ENCODE results near the gene PTGS1. TPM values are rescaled to one million over a fixed set of nuclear protein-coding genes. Genes with fewer than 3 reads are reported as not detected.
A peak's percentile ranks its signal among the peaks of the same experiment; 100 is the strongest.

Gene PTGS1
- total and polyA plus RNA-seq, 2 of the 8 experiments (the other 6 are each of a cell fraction or from before 2014, with no cell fraction given) = 1.1 to 1.9 TPM

DNA sequence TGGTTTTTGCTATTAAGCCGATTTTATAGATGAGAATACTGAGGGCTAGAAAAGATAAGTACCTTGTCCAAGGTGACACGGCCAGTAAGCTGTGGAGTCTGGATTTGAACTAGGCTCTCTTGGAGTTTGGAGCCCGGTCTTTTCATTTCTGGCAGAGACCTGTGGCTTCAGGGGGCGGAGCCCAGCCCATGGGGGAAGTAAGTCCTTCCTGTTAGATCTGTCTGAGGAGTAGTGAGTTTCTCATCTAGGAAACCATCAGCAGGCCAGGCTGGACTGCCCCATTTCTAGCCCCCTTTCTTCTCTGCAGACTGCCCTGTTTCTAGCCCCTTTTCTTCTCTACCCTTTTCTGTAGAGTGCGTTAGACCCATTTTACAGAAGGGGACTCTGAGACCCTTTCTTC, 521 bp upstream of the PTGS1 start:
- Histone ChIP-seq H3K18ac (ENCODE audit: extremely low read depth, low read length) (no peak overlapping the region), H4K91ac (replicated peaks; ENCODE audit: insufficient read length, low read length) (no peak overlapping the region), H4K8ac (ENCODE audit: extremely low read depth, insufficient read depth, low read length) (no peak overlapping the region), H3K23me2 (ENCODE audit: low read depth, low read length) (peaks cover 8% of the 10 kb centered on the region), H3K4me1 (replicated peaks in 1 of 4; ENCODE audit: control insufficient read depth in 3 of 4, insufficient read depth in 4 of 4, low read length in 3 of 4) (peaks cover 6 to 13% (median 10%) of the 10 kb centered on the region in 4 experiments), H3K27ac (ENCODE audit: low read depth, low read length) (no peak overlapping the region), H2BK12ac (ENCODE audit: low read depth, low read length) (no peak overlapping the region), H2AFZ (ENCODE audit: low read length) (no peak overlapping the region), H2AK5ac (ENCODE audit: low read depth, low read length) (no peak overlapping the region), H3K56ac (replicated peaks; ENCODE audit: insufficient read length, low read depth, low read length) (no peak overlapping the region), H3K14ac (ENCODE audit: insufficient read length) (no peak overlapping the region), H3K79me1 (ENCODE audit: low read depth, low read length) (no peaks in the 10 kb centered on the region), H2BK20ac (ENCODE audit: low read length) (no peak overlapping the region), H4K5ac (ENCODE audit: insufficient read length, low read depth, low read length) (no peak overlapping the region), H3K4me3 (ENCODE audit: extremely low read depth in 1 of 4, insufficient read depth in 2 of 4, low read depth in 3 of 4, low read length in 4 of 4) (peak overlapping the region; percentile 38 to 71 (median 52); a peak in 6 of 8 replicates), H4K20me1 (replicated peaks in 1 of 2; ENCODE audit: control insufficient read depth in 1 of 2, insufficient read depth in 2 of 2, low read length in 2 of 2) (no peaks in the 10 kb centered on the region), H3K23ac (ENCODE audit: insufficient read length) (no peak overlapping the region), H2BK120ac (replicated peaks; ENCODE audit: low read depth, low read length) (no peak overlapping the region), H3K9me3 (ENCODE audit: insufficient read depth in 2 of 2, low read depth in 1 of 2, low read length in 1 of 2) (no peaks in the 10 kb centered on the region), H3K79me2 (ENCODE audit: control insufficient read depth in 1 of 2, insufficient read depth in 2 of 2, low read length in 2 of 2) (no peaks in the 10 kb centered on the region), H3K9ac (replicated peaks in 1 of 4; ENCODE audit: extremely low read depth in 1 of 4, low read depth in 3 of 4, low read length in 3 of 4) (no peak overlapping the region), H3K4me2 (ENCODE audit: insufficient read depth in 1 of 2, low read depth in 2 of 2, low read length in 2 of 2) (peak overlapping the region; percentile 78), H2BK15ac (ENCODE audit: low read length) (no peak overlapping the region), H3K4ac (replicated peaks; ENCODE audit: insufficient read length, low read depth, low read length) (no peak overlapping the region), H2BK5ac (ENCODE audit: low read depth, low read length) (no peak overlapping the region), H3K27me3 (replicated peaks in 1 of 4; ENCODE audit: control insufficient read depth in 3 of 4, extremely low read depth in 1 of 4, insufficient read depth in 3 of 4, low read length in 3 of 4) (peaks cover 5 to 45% (median 36%) of the 10 kb centered on the region in 4 experiments), H3K36me3 (ENCODE audit: control insufficient read depth in 2 of 4, insufficient read depth in 4 of 4, low read length in 3 of 4) (no peaks in the 10 kb centered on the region)
- POLR2A ChIA-PET (ENCODE audit: partially characterized antibody) = interaction anchor here (1.7 to 1.8 kb wide), 2 partner anchors 14 to 241 kb away, joined by 3 to 5 read pairs; no protein-coding TSS in a partner anchor
- no peak for FAIRE-seq
- CTCF ChIA-PET (ENCODE audit: partially characterized antibody) = interaction anchor here (1.2 to 6.1 kb wide), 3 partner anchors 14 to 247 kb away, joined by 4 to 42 read pairs (median 4); no protein-coding TSS in a partner anchor
- 69% methylated on average over 5 of the region's 5 CpGs; no CpG with 5 or more reads in 1 of the 2 experiments for WGBS, 2 experiments (ENCODE audit: extremely low coverage in 1 of 2, insufficient coverage in 1 of 2, insufficient read length in 1 of 2, insufficient replicate concordance in 2 of 2, low coverage in 1 of 2, low lambda C conversion rate in 2 of 2, missing lambda C conversion rate in 1 of 2)
- no peak for TF ChIP-seq EP300 (IDR thresholded peaks at IDR 0.05; ENCODE audit: borderline replicate concordance in 1 of 2, low read depth in 2 of 2, low read length in 2 of 2)
- 0 out of 2 replicates have a peak, but pooled peaks have one; percentile 45 for TF ChIP-seq KDM1A (IDR thresholded peaks at IDR 0.05; ENCODE audit: borderline replicate concordance, low read length)
- DNase-seq (ENCODE audit: low read depth in 1 of 2, low spot score in 2 of 2) = no peak

Data from H1 (cell line).